VCaP (cell line): ENCODE results near the gene SLC16A6.

Source experiments
- H3K27ac ChIP-seq: fragments of 450-650 bp; 2 replicates; pipeline ENCODE4 v1.5.1; 2017
- TF ChIP-seq, protein P1 (sequence below): fragments of 450-650 bp; conservative IDR thresholded peaks from 2 replicates; pipeline ENCODE4 v1.5.1; 2017; ENCODE audit warnings: mild to moderate bottlenecking, moderate library complexity

SLC16A6 gene

DNA sequence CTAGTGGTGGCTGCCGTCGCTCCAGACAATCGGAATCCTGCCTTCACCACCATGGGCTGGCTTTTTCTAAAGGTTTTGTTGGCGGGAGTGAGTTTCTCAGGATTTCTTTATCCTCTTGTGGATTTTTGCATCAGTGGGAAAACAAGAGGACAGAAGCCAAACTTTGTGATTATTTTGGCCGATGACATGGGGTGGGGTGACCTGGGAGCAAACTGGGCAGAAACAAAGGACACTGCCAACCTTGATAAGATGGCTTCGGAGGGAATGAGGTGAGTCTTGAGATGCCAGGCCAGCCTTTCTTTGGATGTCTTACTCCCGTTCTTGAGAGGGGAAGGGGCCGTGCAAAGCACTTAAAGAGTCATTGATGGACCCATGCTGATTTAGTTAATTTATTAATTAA is 16.5 kb upstream of the SLC16A6 start:
- TF ChIP-seq, protein P1, sequence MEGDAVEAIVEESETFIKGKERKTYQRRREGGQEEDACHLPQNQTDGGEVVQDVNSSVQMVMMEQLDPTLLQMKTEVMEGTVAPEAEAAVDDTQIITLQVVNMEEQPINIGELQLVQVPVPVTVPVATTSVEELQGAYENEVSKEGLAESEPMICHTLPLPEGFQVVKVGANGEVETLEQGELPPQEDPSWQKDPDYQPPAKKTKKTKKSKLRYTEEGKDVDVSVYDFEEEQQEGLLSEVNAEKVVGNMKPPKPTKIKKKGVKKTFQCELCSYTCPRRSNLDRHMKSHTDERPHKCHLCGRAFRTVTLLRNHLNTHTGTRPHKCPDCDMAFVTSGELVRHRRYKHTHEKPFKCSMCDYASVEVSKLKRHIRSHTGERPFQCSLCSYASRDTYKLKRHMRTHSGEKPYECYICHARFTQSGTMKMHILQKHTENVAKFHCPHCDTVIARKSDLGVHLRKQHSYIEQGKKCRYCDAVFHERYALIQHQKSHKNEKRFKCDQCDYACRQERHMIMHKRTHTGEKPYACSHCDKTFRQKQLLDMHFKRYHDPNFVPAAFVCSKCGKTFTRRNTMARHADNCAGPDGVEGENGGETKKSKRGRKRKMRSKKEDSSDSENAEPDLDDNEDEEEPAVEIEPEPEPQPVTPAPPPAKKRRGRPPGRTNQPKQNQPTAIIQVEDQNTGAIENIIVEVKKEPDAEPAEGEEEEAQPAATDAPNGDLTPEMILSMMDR: no peak
- H3K27ac ChIP-seq: no peak overlapping the region

DNA sequence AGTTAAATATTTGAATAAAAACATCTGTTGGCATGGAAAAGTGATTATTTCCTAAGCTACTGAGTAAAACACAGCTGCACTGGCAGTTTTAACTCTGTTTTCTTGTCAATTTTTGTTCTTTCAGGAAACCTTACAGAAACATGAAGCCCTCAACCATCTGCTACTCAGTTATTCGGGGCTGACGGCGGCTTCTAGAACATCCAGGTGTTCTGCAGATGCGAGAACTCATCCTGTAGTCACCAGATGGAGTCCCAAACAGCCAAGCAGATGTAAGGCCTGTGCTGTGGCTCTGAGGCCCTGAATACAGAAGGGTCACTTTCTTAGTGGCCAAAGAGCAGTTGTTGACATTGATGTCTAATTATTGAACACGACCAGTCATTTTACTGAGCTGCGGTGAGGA is 15.9 kb upstream of the SLC16A6 start:
- TF ChIP-seq, protein P1: no peak
- H3K27ac ChIP-seq: no peak overlapping the region

DNA sequence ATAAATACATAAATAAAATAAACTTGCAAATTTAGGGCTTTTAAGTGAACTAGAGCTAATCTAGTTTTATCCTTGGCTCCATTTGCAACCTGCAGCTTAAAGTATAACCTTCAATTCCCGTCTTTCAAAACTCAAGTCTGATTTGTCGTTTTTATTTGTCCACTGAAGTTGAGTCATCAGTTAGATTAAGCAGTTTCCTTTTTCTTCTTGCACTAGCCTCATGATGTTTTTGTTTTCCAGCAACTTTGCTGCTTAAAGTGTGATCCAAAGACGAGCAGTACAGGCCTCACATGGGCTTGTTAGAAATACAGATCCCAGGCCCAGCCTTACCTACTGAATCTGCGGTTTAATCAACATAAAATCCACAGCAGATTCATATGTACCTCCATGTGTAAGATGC is 14.2 kb upstream of the SLC16A6 start:
- TF ChIP-seq, protein P1: no peak
- no peak overlapping the region for H3K27ac ChIP-seq

DNA sequence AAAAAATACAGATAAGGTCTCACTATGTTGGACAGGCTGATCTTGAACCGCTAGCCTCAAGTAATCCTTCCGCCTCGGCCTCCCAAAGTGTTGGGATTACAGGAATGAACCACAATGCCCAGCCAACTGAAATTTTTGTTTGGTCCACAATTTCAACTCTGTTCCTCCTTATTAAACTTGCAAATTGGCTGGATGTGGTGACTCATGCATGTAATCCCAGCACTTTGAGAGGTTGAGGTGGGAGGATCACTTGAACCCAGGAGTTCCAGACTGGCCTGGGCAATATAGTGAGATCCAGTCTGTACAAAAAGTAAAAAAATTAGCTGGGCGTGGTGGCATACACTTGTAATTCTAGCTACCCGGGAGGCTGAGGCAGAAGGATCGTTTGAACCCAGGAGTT is 13.8 kb upstream of the SLC16A6 start:
- TF ChIP-seq, protein P1: no peak
- no peak overlapping the region for H3K27ac ChIP-seq

DNA sequence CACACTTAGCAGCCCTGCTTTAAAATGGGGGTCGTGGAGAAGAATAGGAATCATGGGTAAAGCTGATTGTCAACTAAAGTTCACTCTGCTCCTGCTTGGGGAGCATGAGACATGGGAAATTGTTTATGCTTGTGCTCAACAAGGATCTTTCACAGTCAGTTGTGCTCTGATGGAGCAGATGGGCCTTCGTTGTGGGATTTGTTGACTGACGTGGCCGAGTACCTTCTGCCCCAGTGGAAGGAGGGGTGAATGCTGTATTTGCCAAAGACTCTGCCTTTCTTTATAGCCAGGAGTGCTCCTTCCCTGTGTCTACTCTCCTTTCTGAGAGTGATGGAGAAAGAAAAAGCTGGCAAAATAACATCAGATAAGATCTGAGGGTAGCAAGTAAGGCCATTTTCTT is 11.7 kb upstream of the SLC16A6 start:
- TF ChIP-seq, protein P1: no peak
- no peak overlapping the region for H3K27ac ChIP-seq

DNA sequence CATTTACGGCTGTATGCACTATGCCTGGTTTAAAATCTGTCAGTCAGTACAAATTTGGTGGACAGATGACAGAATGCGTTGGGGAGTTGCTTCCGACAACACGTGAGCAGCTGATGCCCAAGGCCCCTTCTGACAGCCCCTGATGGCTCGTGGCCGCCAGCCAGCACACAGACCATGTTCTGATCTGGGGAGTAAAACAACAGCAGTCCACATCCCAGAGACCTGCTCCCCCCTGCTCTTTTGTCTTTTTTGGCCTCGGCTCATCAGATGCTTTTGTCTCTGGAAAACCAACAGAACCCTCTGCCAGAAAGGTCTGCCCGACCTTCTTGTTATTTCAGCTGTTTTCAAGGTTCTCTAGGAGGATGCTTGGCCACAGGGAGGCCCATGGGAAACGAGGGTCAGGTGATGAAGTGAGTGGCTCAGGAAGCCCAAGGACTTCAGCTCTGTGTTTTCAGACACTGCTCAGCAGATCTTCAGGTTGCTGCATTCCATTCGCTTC is 11.2 kb upstream of the SLC16A6 start:
- TF ChIP-seq, protein P1: no peak
- H3K27ac ChIP-seq: no peak overlapping the region

DNA sequence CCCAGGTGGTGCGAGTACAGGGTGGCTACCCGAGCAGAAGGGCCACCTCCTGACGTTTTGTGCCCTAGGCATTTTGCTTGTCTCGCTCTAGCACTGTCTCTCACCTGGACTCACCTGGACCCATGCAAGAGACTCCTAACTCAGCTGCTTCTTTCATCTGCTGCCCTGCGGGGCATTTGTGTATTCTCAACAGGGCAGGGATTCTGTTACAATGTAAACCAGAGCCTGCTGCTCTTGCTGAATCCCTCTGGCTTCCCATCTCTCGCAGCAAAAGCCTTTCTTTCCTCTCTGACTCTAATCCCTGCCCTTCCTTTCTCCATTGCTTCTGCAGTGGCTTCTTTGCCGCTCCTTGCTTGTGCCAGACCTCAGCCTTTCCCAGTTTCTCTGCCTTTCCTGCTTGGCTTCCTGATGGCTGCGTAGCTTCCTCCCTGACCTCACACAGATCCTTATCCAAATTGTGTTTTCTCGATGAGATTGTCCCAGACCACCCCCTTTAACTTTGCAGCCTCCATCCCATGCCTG is 10.6 kb upstream of the SLC16A6 start:
- TF ChIP-seq, protein P1: no peak
- H3K27ac ChIP-seq: no peak overlapping the region
